SK-N-SH (cell line): ENCODE results near the gene DIPK1A. TPM values are rescaled to one million over a fixed set of nuclear protein-coding genes. Genes with fewer than 3 reads are reported as not detected.
A peak's percentile ranks its signal among the peaks of the same experiment; 100 is the strongest.

Source experiments
- CTCF ChIA-PET: fragments of 300-600, 350-600 bp; formaldehyde crosslinking; extraction: SDS; loops from one replicate; lab custom pipeline; 2021; lab: Yijun Ruan, JAX
- POLR2A ChIA-PET: fragments of 350-600 bp; sonication (Branson Sonifier 250); formaldehyde crosslinking; extraction: SDS; loops from one replicate; lab custom pipeline; 2020; ENCODE audit warnings: antibody characterized with exemption, inconsistent platforms; lab: Yijun Ruan, JAX
- DNase-seq: peaks from one replicate; pipeline ENCODE4 v3.0.0; 2012
- H2AFZ ChIP-seq: fragments of 200-600 bp; sonication (generic); 2 replicates; pipeline ENCODE4 v1.8.1; 2016; ENCODE audit warnings: antibody characterized with exemption, mild to moderate bottlenecking, low read depth
- H3F3A ChIP-seq: fragments of 200-600 bp; sonication (generic); replicated peaks from 2 replicates; pipeline ENCODE3; 2016; ENCODE audit warnings: antibody characterized with exemption, mild to moderate bottlenecking; ENCODE audit not compliant: insufficient read depth
- H3K27ac ChIP-seq, 2 experiments: fragments of 200-500 bp in 1 of 2; fragments of 200-600 bp in 1 of 2; sonication (Bioruptor generic) in 1 of 2; sonication (generic), shearing (Covaris generic) in 1 of 2; 2 replicates each; pipeline versions ENCODE4 v1.5.1 to v1.6.1; 2014 to 2016; ENCODE audit warnings: low read depth in 2 of 2, inconsistent platforms in 1 of 2, low read length in 1 of 2, mild to moderate bottlenecking in 1 of 2, mixed read lengths in 1 of 2
- H3K27me3 ChIP-seq: fragments of 200-600 bp; sonication (generic), shearing (Covaris generic); 2 replicates; pipeline ENCODE4 v1.6.1; 2016; ENCODE audit warnings: mixed run types; ENCODE audit not compliant: insufficient read depth
- H3K36me3 ChIP-seq, 2 experiments: fragments of 200-500 bp in 1 of 2; fragments of 200-600 bp in 1 of 2; sonication (Bioruptor generic) in 1 of 2; sonication (generic) in 1 of 2; replicated peaks in 1 of 2; 2 replicates each; pipeline versions ENCODE3 to v1.5.1; 2014 to 2016; ENCODE audit warnings: low read length in 1 of 2, mild to moderate bottlenecking in 1 of 2; ENCODE audit not compliant: insufficient read depth in 2 of 2, control insufficient read depth in 1 of 2
- H3K4me1 ChIP-seq, 2 experiments: fragments of 200-500 bp in 1 of 2; fragments of 200-600 bp in 1 of 2; sonication (Bioruptor generic) in 1 of 2; sonication (generic), shearing (Covaris generic) in 1 of 2; 2 replicates each; pipeline versions ENCODE4 v1.5.1 to v1.6.1; 2014 to 2016; ENCODE audit warnings: low read depth in 1 of 2, low read length in 1 of 2, mixed run types in 1 of 2; ENCODE audit not compliant: insufficient read depth in 2 of 2, control insufficient read depth in 1 of 2
- H3K4me2 ChIP-seq: fragments of 200-600 bp; sonication (generic), shearing (Covaris generic); 2 replicates; pipeline ENCODE4 v1.6.1; 2017; ENCODE audit warnings: mixed run types
- H3K4me3 ChIP-seq, 2 experiments: fragments of 200-500 bp in 1 of 2; fragments of 200-600 bp in 1 of 2; sonication (Bioruptor generic) in 1 of 2; sonication (generic), shearing (Covaris generic) in 1 of 2; 2 replicates each; pipeline versions ENCODE4 v1.5.1 to v1.8.1; 2014 to 2016; ENCODE audit warnings: low read depth in 2 of 2, inconsistent platforms in 1 of 2, low read length in 1 of 2, mild to moderate bottlenecking in 1 of 2, mixed read lengths in 1 of 2, moderate library complexity in 1 of 2
- H3K79me2 ChIP-seq: fragments of 200-600 bp; sonication (generic); 2 replicates; pipeline ENCODE4 v1.8.1; 2017; ENCODE audit warnings: mild to moderate bottlenecking; ENCODE audit not compliant: insufficient read depth
- H3K9ac ChIP-seq: fragments of 200-600 bp; sonication (generic); 2 replicates; pipeline ENCODE4 v1.6.1; 2017; ENCODE audit warnings: mixed run types
- H3K9me2 ChIP-seq: fragments of 200-600 bp; sonication (generic); 2 replicates; pipeline ENCODE4 v1.6.1; 2017; ENCODE audit warnings: mixed run types
- H3K9me3 ChIP-seq: fragments of 200-600 bp; sonication (generic); 2 replicates; pipeline ENCODE4 v1.6.1; 2017; ENCODE audit warnings: mixed run types, mild to moderate bottlenecking, moderate library complexity
- H4K20me1 ChIP-seq: fragments of 200-600 bp; sonication (generic); 2 replicates; pipeline ENCODE4 v1.6.1; 2017; ENCODE audit warnings: mild to moderate bottlenecking, mixed run types; ENCODE audit not compliant: insufficient read depth
- ELF1 ChIP-seq: IDR thresholded peaks from 2 replicates; pipeline ENCODE4 v1.4.0; 2012
- EP300 ChIP-seq, 2 experiments: IDR thresholded peaks; 2 replicates each; pipeline versions ENCODE4 v1.4.0 to v1.6.1; 2012; ENCODE audit warnings: borderline replicate concordance in 1 of 2, low read depth in 1 of 2, low read length in 1 of 2
- FOSL2 ChIP-seq: IDR thresholded peaks from 2 replicates; pipeline ENCODE4 v1.4.0; 2012; ENCODE audit warnings: low read depth, mild to moderate bottlenecking, moderate library complexity, borderline replicate concordance
- GABPA ChIP-seq: IDR thresholded peaks from 2 replicates; pipeline ENCODE4 v1.4.0; 2012; ENCODE audit warnings: low read depth, mild to moderate bottlenecking
- JUND ChIP-seq: IDR thresholded peaks from 2 replicates; pipeline ENCODE4 v1.4.0; 2012
- NFIC ChIP-seq: IDR thresholded peaks from 2 replicates; pipeline ENCODE4 v1.4.0; 2012; ENCODE audit warnings: borderline replicate concordance
- POLR2AphosphoS5 ChIP-seq: IDR thresholded peaks from 2 replicates; pipeline ENCODE4 v1.6.1; 2012; ENCODE audit warnings: low read depth, low read length
- RFX5 ChIP-seq: IDR thresholded peaks from 2 replicates; pipeline ENCODE4 v1.6.1; 2012; ENCODE audit warnings: mild to moderate bottlenecking, improper control_type of control experiment, low read length
- SIN3A ChIP-seq: IDR thresholded peaks from 2 replicates; pipeline ENCODE4 v1.6.1; 2012; ENCODE audit warnings: low read depth, mild to moderate bottlenecking, low read length, moderate library complexity, borderline replicate concordance
- SMC3 ChIP-seq: IDR thresholded peaks from 2 replicates; pipeline ENCODE4 v1.6.1; 2012; ENCODE audit warnings: low read depth, low read length, improper control_type of control experiment
- TAF1 ChIP-seq: IDR thresholded peaks from 2 replicates; pipeline ENCODE4 v1.6.1; 2012; ENCODE audit warnings: low read depth, mild to moderate bottlenecking, low read length, moderate library complexity, borderline replicate concordance
- TEAD4 ChIP-seq: IDR thresholded peaks from 2 replicates; pipeline ENCODE4 v1.4.0; 2012; ENCODE audit warnings: mild to moderate bottlenecking, borderline replicate concordance; ENCODE audit not compliant: insufficient read depth
- WGBS: methylation state at CpG from one replicate; pipeline ENCODE4 v1.1.6; 2017; ENCODE audit warnings: low lambda C conversion rate; 5-methylcytosine and 5-hydroxymethylcytosine counted together
- polyA plus RNA-seq, 3 experiments: library from polyadenylated mRNA; depleted of rRNA; stranded (reverse); fragments of >200 nt; gene quantifications; 2 replicates each; pipeline ENCODE4 v1.2.3, GENCODE V29; 2012
- TF ChIP-seq, protein P1 (sequence below): IDR thresholded peaks from 2 replicates; pipeline ENCODE4 v1.4.0; 2012; ENCODE audit warnings: low read depth

The DIPK1A gene
- polyA plus RNA-seq, 1 of the 3 experiments (the other 2 are of a cell fraction), result 3.4 TPM

DNA sequence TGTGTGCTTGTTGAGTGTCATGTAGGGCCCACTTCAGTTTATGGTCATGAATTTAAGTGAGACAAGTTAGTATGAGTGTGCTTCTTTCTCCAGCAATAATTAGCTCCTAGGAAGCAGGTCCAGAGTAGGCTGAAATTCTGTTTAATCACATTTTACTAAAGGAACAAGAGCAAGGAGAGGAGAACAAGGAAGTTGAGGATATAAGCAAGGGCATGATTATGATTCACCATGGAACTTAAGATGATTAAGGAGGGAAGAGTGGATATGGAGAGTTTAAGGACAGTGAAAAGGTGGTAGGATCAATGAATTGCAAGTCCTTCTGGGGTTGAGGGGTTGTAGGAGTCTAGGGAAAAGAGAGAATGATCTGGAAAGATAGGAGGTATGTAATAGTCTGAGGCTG lies 3.1 kb upstream of the DIPK1A start:
- Histone ChIP-seq H3K79me2 (no peaks in the 10 kb centered on the region), H3K27ac (no peak overlapping the region), H3F3A (no peaks in the 10 kb centered on the region)
- CTCF ChIA-PET, result interaction anchor here (1.5 to 10.4 kb wide), 3 partner anchors 30 to 132 kb away, joined by 4 to 163 read pairs (median 7); no protein-coding TSS in a partner anchor
- POLR2A ChIA-PET, result no interaction called here
- TF ChIP-seq ELF1 (no peak), SMC3 (no peak), TEAD4 (no peak), GABPA (no peak), JUND (no peak), NFIC (no peak), FOSL2 (no peak), TAF1 (no peak), SIN3A (no peak), POLR2AphosphoS5 (no peak), EP300 (IDR thresholded peaks at IDR 0.05; ENCODE audit: borderline replicate concordance in 1 of 2, low read depth in 1 of 2, low read length in 1 of 2) (no peak)
- TF ChIP-seq, all 33 proteins: peak for 0
- H3K9me3 ChIP-seq, result no peaks in the 10 kb centered on the region
- no peak overlapping the region for H3K4me3 ChIP-seq
- no peak for DNase-seq
- H3K27me3 ChIP-seq, result no peaks in the 10 kb centered on the region
- peaks cover 0 to 5% of the 10 kb centered on the region in 2 experiments; a peak in 2 of 4 replicates for H3K4me1 ChIP-seq
- no peak overlapping the region for H2AFZ ChIP-seq
- H3K4me2 ChIP-seq, result no peak overlapping the region
- H4K20me1 ChIP-seq, result no peaks in the 10 kb centered on the region
- H3K9me2 ChIP-seq, result no peaks in the 10 kb centered on the region
- no peaks in the 10 kb centered on the region for H3K36me3 ChIP-seq
- H3K9ac ChIP-seq, result no peak overlapping the region

GRCh38 chr1:92961896-92962752 lies 862 bp upstream of the DIPK1A start:
- Histone ChIP-seq H3K36me3 (no peaks in the 10 kb centered on the region), H3K9me2 (no peaks in the 10 kb centered on the region), H3K4me1 (peaks cover 0 to 8% of the 10 kb centered on the region in 2 experiments; a peak in 2 of 4 replicates), H3F3A (no peaks in the 10 kb centered on the region), H2AFZ (peak overlapping the region; percentile 99), H3K27ac (peak overlapping the region; percentile 46 to 90; a peak in 3 of 4 replicates), H3K4me2 (peak overlapping the region; percentile 93), H3K4me3 (peak overlapping the region; percentile 80 to 83), H3K9me3 (no peaks in the 10 kb centered on the region), H3K9ac (peak overlapping the region; percentile 79), H4K20me1 (no peaks in the 10 kb centered on the region), H3K27me3 (no peaks in the 10 kb centered on the region), H3K79me2 (no peaks in the 10 kb centered on the region)
- 26% methylated on average over 17 of the region's 32 CpGs for WGBS
- ChIA-PET POLR2A (interaction anchor here (2.2 to 3.0 kb wide), 2 partner anchors 116 to 130 kb away, joined by 6 to 13 read pairs; partner anchors contain the start of genes MTF2 and RPL5), CTCF (interaction anchor here (0.6 to 10.4 kb wide), 25 partner anchors 11 to 965 kb away, joined by 3 to 163 read pairs (median 5); partner anchors contain the start of gene RPL5)
- no peak for TF ChIP-seq RFX5
- TF ChIP-seq, protein P1, sequence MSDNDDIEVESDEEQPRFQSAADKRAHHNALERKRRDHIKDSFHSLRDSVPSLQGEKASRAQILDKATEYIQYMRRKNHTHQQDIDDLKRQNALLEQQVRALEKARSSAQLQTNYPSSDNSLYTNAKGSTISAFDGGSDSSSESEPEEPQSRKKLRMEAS, result 0 out of 2 replicates have a peak, but pooled peaks have one; percentile 12
- TF ChIP-seq NFIC, result no peak
- peak; percentile 25 for DNase-seq
